GM19324 (cell line): ENCODE measurements around the gene MSX2.
"Not testable (repeated sequence)": the region's sequence is repeated elsewhere in the genome, so short reads cannot be mapped to it uniquely, and the experiment has no call there.

Experiments used
- ATAC-seq: cut with Tn5 transposase; IDR thresholded peaks from one replicate; pipeline ENCODE4 v1.9.1; 2021; ENCODE audit warnings: mild to moderate bottlenecking, moderate library complexity; ENCODE audit not compliant: unreplicated experiment, low FRiP score

Gene MSX2

DNA sequence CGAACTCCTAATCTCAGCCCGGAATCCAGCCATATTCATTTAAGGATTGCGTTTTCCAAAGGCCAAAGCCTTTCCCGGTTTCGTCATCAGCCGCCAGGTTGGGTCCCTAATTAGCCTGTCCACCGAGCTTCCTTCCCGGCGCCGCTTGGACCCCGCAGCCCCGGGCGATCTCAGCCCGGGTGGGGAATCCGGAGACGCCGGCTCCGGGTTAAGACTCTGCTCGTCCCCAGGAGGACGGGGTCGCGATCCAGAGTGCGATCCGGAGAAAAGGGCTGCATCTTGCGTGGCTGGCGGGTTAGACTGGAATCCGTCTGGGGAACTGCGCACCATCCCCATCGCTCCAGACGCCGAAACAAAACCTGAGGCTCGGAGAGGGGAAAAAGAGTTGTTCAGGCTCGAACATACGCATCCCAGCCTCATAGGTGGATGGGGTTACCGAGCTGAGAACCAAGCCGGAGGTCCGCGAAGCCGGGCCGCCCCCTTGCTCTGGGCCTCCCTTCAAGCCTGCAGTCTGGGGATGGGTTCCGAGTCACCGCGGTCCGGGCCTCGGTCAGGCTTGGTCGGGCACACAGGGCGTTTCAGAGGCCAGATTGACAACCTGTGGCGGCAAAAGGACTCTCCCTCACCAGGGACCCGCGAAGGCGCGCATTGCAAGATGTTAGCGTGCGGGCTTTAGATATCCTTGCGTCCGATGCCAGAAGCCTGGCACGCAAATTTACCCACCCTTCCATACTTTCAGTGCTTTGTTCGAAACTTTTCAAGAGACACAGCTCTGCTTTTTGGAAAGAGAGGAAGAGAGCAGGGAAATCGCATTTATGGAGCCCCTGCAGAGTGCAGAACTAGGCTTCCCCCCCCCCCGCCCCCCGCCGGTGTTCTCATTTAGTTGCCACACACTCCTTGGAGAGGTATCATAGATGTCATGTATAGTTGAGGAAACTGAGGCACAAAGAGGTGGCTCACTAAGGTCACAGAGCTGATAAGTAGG lies 7.9 kb downstream of the MSX2 start:
- ATAC-seq: no peak

DNA sequence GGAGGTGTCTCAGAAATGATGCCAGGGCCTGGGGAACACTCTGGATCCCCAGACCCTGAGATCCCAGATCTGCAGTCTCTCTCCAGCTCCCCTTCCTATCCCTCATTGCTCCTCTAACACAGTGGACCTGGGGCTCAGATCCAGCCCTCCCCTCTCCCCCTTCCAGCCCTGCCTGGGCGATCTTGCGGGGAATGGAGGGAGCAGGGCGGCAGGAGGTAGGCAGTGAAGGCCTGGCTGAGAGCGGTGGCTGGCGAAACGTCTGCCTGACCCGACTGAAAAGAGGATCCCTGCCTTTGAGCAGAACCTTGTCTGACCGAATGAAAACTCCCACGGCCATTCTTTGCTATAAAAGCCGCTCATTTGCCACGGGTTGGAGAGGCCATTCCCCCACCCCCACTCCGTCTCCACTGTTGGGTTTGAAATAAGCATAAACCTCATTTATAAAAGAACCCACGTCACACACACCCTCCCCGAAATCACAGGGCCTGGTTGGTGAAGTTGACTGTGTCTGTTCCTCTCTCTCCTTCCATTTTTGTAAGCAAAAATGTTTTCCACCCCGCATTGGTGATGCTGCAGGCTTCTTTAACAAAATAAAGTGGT lies 8.8 kb downstream of the MSX2 start:
- no peak for ATAC-seq

DNA sequence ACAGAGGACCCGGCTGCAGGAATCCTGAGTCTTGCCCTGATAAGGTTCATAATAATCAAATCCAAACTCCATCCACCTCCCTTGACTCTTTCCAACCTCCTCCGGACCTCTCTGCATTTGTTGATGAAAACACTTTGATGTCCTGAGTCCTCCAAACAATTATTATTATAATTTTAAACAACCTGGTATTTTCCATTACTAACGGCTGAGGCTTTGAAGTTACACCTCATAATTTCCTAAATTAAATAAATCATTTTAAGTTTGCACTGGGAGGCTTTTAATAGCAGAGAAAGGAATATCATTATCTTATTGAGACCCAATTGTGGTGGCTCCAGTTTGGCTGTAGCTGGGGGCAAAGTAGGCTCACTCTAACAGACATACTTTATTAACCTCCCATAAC lies 9.5 kb downstream of the MSX2 start:
- ATAC-seq: no peak

DNA sequence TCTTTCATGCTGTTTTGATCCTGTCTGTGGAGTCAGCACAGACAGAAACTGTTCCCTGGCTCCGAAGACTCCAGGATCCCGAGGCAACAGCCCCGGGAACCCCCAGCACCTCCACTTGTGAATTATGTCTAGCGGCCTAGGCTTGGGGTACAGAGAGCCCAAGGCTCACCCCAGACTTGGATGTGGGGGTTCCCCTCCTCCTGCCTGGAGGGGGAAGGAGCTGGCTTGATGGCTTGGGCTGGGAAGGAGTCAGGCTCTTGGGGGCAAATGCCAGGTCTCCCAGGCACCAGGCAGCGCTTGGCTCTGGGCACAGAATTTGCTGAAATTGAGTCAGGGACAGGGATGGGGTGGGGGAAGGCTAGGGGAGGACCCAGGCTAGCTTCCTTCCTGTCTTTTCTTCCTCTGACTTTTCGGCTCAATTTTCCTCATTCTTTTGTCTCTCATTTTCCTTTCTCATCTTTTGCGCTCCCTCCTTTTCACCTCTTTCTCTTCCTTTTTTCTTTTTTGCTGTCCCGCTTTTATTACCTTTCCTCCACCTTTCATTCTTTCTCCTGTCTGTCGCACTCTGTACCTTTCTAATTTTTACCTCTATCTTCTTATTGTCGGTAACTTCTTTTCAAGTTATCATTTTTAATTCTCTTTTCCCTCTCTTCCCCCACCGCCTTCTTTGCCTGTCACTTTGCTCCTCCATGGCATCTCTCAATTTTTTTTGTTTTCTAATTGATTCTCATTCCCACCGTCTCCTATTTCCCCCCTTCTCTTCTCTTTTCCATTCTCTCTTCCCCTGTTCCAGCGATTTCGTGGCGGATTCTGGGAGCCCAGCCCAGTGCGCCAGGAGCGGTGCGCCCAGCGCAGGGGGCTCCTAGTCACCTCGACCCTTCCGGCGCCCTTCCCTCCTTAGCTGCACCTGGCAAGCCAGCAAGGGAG lies 10.5 kb downstream of the MSX2 start:
- no peak for ATAC-seq

DNA sequence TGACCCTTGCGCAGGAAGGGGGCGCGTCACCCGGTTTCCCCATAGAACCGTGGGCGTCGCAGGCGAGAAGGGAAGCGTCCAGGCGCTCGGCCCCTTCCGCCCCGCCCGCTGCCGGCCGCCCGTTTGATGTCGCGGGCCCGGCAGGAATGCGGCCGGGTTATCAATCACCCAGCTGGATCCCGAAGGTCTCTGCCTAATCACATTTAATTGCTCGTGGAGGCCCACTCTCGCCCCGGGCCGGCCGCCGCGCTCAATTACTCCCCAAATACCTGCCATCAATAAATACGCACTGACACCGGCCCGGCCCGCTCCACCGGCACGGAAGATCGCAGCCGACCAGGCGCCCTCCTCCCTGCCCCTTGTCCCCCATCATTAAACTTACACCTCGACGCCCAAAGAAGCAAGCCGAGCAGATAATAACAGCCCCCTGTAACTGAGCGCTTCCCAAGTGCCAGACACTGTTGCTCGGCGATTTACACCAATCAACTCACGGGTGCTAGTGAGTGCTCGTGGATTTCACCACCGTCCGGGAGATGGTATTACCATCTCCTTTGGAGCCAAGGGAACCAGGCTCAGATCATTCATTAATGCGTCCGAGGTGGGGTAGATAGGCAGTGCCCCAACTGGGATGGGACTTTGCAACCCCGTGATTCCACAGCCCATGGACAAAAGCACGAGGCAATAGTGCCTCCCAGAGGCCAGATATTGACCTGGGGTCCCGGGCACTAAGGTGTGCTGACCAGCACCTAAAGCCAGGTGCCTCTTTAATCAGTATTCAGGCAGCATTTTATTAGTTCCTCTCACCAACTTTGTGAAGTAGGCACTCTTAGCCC lies 11.3 kb downstream of the MSX2 start:
- ATAC-seq: no peak

DNA sequence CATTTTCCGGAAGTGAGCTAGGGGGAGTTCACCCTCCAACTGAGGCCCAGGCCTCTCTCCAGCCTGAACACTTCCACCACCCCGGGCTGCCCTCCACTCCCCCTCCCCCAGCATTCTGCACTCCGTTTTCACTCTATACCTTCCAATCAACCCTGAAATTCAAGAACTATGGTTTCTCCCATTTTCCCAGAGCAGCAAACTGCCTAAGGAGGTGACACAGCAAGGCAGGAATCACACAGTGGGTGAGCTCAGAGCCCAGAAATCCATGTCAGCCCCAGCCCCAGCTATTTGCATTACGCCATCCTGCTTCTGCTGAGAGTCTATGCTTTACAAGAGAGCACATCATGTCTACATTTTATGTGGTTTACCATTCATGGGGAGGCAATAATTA lies 11.9 kb downstream of the MSX2 start:
- ATAC-seq: no peak

DNA sequence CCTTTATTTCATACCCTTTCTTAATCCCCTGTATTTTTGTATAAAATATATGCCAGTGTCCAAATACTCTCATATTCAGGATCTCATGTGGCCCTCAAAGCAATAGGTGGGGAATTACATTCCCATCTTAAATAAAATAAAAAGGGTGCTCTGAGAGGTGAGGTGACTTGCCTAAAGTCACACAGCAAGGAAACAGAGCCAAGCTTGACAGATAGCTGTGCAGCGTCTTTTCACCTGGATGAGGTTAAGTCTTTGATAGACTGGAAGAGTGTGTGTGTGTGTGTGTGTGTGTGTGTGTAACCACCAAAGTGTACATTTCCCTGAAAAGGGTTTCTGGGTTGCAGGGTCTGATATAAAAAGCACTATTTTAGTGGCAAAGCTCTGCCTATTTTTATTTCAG lies 12.4 kb downstream of the MSX2 start:
- no peak for ATAC-seq

DNA sequence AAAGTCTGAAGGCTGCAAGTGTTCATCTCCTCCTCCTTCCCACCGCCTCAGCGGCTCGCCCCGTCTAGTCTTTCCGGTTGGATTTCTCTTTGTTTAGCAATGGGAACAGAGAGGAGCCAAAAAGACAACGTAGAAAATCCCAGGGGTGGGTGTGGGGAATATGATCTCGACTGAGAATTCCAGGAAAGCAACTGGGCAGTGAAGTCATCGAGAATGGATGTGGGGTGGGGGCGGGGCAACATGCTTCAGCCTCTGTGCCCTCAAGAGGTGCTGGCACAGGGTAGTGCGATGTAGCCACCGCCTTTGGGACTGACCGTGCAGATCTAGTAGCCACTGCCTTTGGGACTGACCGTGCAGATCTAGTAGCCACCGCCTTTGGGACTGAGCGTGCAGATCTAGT lies 12.9 kb downstream of the MSX2 start:
- no peak for ATAC-seq

DNA sequence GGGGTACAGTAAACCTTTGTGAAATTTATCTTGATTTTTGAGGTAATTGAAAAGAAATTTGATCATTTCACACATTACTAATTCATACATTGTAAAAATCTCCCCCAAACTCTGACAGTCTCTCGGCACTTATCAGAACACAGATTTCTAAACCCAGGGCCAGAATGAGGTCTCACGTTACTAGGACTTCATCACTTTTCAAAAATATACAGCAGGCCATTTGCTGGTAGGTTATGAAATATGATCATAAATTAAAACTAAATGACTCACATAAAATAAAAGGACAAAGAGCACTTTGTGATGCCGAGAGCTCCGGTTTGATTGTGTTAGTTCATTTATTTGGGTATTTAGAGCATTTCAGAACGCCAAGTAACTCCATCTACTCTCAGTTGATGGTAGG lies 17.0 kb downstream of the MSX2 start:
- ATAC-seq: no peak

DNA sequence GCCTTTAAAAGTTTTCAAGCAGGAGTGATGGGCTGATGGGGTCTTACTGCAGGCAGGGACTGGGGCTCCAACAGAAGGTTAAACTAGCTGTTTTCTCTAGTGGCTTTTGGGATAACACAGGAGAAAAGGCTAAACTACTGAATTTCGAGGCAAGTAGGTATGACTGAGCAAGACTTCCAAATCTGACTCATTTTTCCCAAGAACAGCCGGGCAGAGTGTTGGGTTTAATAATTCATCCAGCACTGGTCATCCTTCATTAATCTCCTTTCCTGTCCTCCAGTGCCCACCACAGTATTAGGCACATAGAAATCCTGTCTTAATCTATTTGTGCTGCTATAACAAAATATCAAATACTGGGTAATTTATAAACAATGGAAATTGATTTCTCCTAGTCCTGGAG lies 20.5 kb downstream of the MSX2 start:
- ATAC-seq: no peak

DNA sequence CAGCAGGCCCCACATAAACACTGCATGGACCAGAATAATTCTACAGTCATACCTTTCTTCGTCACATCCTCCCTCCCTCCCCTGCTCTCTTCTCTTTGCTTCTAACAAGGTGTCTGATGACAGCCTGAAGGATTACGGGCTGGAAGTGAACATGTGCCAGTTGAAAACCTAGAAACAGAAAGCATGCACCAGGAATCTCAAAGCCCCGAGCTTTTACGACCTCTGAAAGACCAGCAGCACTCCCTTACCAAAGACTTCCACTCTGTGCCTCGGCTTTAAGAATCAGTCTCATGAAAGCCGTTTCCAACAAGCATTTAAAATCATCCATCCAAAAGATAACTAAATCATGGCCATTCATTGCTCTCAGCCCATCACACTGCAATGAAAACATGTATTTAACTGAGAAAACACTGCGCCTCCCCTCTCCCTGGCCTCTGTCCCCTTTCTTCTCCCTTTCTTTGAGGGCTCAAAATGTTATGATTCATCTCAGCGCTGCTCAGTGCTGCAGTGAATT lies 21.3 kb downstream of the MSX2 start:
- ATAC-seq: no peak

DNA sequence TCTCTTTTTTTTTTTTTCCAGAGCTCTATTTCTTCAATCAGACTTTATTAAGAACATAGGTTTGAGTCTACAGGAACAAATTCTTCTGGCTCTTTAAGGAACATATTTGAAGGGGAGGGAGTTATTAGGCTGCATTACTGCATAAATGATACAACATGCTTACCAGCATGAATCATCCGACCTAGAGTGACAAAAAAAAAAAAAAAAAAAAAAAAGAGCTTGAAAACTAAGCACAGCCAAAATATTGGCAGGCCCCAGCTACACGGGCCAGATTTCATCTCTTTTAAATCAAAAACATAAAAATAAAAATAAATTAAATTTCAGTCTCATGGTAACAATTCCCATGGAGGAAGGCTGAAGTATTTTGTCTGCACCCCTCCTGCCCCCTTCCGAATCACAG lies 26.3 kb downstream of the MSX2 start:
- no peak for ATAC-seq

DNA sequence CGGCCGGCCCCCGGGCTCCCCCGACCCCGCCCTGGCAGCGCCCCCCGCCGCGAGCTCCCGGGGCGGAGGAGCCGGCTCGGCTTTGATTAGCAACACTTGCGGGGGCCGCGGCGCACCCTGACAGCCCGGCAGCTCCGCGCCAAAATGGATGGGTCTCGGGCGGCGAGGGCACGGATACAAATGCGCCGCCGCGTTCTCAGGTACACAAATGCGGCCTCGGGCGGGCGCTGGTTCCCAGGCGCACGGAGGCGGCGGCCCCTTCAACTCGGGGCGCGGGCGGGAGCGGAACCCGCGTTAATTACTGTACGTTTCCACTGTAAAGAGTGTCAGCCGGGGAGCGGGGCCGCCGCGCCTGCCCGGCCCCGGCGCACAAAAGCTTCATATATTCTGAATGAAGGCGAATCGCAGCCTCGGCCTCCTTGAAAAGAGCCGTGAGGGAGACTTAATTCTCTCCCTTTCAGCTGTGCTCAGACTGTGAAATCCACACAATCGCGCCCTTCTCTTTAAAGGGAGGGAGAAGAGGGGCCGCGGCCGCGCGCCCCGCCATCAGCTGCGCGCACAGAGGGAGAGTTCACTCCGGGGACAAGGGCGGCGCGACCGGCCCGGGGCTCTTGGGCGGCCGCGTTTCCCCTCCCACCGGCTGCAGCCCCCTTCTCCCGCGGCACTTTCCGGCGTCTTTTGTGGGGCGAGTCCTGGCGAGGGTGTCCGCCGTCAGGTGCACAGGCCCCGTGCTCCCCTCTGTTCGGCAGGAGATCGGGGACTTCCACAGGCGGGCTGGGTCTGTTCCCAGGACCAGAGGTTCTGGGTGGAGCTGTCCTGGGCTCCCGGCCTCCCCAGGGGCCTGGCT lies 27.0 kb downstream of the MSX2 start:
- ATAC-seq: no peak

DNA sequence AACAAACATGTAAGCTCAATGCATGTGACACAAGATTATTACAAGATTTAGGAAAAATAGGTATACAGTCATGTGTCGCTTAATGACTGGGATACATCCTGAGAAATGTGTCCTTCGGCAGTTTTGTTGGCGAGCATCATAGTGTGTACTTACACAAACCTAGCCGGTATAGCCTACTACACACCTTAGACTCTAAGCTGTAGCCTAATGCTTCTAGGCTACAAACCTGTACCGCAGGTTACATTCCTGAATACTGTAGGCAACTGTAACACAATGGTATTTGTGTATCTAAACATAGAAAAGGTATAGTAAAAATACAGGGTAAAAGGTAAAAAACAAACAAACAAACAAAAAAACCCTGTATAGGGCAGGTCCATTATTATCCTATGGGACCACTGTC lies 27.7 kb downstream of the MSX2 start:
- no peak for ATAC-seq

DNA sequence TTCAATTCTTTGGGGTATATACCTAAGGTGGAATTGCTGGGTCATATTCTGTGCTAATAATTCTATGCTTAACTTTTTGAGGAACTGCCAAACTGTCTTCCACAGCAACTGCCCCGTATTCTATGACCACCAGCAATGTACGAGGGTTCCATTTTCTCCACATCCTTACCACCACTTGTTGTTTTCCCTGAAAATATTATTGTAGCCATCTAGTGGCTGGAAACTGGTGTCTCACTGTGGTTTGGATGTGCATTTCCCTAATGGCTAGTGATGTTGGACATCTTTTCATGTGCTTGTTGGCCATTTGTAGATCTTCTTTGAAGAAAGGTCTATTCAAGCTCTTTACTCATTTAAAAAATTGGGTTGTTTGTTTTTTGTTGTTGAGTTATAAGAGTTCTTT lies 30.7 kb downstream of the MSX2 start:
- no peak for ATAC-seq

DNA sequence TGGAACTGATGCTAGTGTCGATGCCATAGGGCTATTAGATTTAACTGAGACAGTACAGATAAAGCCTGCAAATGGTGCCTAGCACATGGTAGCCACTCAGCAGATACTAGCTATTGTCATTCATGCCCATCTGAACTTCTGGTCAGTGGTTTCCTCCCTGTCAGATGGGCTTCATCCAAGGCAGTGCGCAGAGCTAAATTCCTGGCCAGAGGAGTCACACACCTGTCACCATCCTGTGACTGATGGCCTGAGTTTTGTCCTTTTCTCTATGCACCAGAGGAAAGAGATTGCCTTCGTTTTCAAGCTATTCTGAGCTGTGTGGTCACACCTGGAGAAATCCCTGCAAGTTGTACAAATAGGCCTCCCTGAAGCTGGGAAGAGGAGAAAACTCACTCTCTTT lies 34.7 kb downstream of the MSX2 start:
- no peak for ATAC-seq

DNA sequence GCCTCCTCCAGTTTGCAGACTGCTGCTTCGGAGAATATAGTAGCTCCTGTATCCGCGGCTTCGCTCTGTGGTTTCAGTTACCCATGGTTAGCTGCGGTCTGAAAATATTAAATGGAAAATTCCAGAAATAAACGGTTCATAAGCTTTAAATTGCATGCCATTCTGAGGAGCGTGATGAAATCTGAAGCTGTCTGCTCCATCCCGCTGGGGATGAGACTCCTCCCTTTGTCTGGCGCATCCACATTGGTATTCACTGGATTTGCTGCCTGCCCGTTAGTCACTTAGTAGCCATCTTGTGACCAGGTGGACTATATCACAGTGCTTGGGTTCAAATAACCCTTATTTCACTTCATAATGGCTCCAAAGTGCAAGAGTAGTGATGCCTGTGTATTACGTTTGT lies 36.3 kb downstream of the MSX2 start:
- no peak for ATAC-seq

DNA sequence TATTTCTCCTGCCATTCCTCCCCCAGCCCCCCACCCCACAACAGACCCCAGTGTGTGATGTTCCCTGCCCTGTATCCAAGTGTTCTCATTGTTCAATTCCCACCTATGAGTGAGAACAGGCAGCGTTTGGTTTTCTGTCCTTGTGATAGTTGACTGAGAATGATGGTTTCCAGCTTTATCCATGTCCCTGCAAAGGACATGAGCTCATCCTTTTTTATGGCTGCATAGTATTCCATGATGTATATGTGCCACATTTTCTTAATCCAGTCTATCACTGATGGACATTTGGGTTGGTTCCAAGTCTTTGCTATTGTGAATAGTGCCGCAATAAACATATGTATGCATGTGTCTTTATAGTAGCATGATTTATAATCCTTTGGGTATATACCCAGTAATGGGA lies 37.0 kb downstream of the MSX2 start:
- ATAC-seq: not testable (repeated sequence)

DNA sequence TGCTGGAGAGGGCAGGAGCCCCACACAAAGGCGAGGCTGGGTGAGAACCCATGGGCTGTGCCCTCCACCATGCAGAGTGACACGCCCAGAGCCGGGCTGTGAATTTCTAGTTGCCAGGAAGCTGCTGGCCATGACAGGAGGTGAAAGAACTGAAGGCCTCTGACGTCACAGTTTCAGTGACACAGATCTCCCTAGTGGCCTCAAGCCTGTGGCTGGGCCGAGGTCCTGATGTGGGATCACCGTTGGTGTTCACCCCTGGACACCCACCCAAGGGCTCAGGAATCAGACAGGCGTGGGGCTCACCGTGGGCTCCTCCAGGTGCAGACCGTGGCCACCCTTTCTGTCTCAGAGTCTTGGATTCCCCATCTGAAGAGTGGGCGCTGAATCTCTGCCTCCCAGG lies 39.9 kb downstream of the MSX2 start:
- no peak for ATAC-seq
